NCI-H526 treated with DMSO at 0.1 percent for 48 hours (cell line): ENCODE measurements around the gene UNC5B.

Source experiments
- DNase-seq: peaks from one replicate; lab custom pipeline; 2025; lab: John Stamatoyannopoulos, UW

Gene UNC5B

DNA sequence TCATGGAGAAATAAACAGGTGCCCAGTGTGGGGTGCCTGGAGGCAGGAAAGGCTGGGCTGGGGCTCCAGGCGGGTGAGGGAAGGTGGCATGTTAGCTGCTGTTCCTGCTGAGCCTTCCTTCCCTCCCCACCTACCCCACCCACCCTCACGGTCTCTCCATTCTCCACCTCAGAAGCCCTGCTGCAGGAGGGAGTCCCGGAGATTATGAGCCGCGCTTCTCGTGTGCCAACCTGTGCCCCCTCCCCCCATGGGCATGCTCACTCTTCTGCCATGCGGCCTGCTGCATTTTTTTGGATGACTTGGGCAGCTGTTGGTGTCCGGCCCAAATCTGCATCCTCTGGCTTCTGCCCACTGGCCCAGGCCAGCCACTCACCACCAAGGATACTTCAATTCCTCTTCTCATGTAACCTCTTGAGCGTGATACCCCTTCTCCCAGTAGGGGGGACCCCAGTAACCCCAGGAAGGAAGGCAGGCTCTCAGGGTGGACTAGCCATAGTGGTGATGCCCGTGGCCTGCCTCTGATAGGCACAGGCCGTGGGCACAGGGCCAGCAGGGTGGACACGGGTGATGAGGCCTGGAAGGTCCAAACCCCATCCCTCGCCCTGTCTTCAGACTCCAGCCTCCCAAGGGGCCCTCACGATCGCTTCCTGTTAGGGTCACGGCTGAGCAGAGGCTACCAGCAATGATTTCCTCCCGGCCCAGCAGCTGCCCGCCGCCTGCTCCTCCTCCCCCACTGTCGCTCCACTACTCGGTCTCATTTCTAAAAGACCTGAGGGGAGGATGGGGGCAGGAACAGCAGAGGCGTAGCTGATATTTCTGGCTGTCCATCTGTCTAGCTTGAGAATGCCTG, 27.8 kb downstream of the UNC5B start:
- no peak for DNase-seq

DNA sequence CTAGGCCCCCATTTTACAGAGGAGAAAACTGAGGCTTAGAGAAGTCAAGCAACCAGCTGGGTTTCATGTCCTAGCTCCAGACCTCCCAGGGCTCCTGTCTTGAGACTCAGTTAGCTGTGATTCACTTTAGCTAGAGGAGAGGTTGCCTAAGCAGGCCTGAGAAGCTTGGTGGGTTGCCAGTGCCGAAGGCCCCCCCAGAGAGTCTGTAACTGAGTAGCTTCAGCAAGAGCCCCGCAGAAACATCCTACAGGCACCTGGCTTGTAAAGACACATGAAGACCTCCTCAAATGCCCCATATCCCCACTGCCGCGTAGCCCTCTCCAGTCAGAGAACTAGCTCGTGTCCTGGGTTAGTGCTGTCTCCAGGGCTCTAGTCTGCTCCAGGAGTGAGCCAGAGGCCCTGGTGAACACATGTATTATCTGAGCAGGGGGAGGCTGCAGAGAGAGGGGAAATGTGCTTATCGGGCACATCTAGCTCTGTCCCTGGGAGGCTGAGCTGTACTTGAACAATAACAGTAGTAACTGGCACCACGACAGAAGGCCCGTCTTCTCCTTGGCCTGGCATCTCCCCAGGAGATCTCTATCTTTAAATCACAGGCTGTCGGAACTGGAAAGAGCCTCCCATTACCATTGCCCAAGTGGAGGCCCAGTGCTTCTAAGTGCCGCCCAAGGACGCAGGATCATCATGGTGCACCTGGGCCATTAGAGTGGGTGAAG, 28.9 kb downstream of the UNC5B start:
- DNase-seq: no peak

DNA sequence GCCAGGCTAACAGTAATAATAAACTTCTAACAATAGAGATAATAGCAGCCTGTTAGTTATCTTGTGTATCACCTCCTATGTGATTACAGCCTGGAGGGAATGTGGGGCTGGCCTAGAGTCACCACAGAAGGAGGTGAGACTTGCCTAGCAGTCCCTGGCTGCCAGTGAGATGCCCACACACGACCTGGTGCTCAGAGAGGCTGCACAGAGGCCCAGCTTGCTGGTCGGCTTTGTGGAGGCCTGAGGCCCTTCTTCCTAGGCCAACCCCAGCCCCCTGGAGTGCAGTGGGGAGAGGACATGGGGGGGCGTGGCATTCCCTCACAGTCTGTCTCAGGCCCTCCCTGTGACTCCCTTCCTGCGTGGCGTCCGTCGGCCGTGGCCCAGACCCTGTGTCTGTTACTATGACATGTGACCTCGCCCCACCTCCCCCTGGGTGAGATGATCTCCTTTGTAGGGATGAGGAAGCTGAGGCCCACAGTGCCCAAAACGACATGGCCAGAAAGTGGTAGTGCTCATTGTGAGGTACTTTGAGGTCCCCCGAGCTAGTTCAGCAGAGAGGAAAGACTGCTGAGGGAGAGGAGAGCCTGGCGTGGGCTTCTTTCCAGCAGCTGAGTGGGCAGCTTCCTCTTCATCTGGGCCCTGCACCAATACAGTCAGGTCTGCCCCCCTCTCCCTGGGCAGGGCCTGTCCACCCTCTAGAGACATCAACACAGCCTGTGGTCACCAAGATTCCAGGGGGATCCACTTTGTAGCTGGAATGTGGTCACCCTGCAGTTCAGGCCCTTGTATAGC, 29.7 kb downstream of the UNC5B start:
- DNase-seq: no peak

DNA sequence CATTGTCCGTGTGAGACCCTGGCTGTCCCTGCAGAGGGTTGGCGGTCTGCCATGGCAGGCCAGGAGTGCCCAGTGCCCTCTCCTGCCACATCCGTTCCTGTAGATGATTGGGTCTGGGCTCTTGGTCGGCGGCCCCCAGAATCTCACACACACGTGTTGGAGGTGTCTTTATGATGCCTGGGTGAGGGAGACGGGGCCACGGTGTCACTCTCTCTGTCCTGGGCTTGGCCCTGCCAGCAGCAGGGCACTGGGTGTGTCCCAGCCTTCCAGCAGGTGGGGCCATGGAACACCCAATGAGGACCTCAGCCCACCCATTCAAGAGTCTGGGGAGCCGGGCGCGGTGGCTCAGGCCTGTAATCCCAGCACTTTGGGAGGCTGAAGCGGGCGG, 30.2 kb downstream of the UNC5B start:
- DNase-seq: no peak

DNA sequence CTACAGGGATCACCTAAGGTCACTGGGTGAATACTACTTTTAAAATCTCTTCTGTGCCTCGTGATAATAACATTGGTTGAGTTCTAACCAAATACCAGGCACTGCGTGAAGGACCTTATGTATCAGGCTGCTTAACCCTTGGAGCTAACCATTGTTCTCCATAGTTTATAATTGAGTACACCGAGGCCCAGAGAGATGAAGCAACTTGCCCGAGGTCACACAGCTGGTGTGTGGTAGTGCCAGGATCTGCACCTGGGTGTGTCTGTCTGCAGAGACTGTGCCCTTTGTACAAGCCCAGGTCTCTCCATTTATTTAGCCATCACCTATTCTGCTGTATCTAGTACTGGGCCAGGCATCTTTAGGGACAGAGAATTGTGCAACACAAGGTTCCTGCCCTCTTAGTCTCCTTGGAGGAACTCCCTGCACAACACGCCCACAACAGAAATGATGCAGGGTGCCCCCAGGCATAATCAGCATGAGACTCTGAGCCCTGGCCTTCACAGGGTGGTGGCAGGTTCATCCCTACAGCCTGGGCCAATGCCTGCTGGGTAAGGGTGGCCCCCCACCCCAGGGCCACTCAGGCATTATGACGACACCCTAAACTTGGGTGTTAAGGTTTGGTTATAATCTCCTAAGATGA, 31.5 kb downstream of the UNC5B start:
- no peak for DNase-seq

DNA sequence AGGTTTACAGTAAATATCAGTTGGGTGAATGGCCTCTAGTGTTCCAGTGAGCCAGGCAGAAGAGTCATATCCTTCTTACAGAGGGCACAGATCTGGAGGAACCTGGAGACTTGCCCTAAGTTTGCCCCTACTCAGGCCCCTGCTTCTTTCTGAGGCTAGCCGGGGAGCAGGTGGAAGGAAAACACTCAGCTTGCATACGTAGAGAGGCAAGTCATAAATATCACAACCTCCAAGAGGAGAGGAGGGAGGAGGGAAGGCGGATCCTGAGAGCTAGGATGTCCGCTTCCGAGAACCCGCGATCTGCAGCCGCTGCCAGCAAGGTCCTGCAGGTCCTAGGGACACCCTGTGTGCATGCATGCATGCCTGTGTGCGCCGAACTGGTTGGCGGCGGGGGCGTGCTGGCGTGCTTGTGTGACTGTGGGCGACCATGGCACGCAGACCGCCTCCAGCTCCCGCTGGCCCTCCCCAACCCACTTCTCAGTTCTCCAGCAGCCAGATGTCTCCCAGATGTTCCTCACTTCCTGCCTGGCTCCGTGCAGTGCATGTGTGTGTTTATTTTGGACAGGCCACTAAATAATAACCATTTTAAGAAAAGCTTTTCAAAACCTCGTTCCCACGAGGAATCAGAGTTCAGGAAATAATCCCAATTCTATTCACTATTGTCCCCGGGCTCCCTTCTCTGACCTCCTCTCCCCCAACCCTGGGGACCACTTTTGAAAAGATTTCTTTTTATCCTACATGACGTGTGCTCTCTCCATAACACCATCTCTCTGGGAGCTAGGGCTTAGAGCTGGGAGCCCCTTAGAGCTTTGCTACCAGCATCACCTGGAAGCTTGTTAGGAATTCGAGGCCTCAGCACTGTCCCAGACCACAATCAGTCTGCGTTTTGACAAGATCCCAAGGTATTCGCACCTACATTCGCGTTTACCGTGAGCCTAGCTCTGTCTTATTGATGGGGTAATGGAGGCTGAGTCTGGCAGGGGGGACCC, 32.4 kb downstream of the UNC5B start:
- DNase-seq: no peak

DNA sequence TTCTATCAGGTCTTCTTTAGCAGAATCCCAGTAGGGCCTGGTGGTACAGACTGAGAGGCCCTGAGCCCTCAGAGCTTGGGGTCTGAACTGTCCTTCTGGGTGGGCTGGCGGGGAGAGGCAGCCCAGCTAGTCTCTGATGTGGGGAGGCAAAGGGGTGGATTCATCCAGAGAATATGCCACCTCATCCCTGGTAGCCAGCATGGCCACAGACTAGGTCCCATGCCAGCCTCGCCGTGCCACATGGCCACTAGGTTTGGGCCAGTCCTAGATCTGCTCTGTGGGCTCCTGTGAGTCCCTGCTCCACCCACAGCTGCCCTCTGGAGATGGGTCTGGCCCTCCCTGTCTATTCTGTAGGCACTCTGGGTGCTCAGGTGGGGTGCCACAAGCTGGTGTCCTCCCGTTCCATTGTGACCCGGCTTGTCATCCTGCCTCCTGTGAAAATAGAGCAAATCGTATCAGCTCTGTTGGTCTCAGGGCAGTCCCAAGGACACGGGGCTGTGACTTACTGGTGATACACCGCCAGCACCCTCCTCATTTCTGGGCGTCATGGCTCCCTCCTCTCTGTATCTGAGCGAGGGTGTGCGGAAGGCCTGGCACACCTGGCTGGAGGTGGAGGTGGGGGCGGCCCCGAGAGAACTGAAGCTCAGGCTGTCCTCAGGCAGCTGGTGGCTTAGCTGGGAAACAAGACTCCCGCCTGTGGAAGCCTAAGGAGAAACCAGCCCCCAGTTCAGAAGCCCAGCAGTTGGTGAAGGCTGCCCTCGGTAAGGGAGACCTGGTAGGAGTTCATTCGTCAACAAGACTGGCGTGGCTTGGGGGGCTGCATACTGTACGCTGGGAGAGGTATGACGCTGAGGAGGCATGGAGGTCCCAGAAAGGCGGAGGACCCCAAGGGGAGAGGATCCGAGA, 33.3 kb downstream of the UNC5B start:
- DNase-seq: no peak

DNA sequence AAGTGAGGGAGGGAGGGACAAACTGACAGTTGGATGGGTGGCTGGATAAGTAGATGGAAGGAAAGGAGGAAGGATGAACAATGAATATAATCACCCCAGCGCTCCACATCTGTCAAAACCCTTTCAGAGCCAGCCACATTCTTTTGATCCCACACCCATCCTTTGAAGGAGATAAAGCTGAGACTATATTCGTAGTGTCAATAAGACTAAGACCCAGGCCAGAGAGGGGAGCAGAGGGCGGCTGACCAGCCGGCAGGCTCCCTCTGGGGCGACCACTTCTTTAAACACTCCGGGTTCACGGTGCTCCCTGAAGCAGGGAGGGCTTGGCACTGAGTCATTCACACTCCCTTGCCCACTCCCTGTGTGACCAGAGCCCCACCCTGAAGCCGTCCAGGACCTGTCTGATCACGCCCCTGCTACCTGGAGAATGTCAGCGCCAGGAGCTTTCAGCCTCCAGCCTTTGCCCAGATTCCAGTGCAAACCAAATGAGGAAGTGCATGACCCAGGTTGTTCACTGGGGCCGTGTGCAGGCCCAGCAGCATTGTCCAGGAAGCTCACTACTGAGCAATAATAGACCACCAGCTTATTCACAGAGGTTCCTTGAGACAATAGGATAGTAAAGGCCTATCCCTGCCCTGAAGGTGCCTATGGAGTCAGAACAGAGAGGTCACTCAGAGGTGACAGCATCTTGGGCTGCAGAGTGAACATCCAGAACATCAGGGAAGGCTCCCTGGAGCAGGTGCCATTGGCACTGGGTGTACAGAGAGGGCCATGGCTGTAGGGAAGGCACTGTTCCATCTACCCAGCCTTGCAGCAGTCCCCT, 34.4 kb downstream of the UNC5B start:
- DNase-seq: peak; percentile 13

DNA sequence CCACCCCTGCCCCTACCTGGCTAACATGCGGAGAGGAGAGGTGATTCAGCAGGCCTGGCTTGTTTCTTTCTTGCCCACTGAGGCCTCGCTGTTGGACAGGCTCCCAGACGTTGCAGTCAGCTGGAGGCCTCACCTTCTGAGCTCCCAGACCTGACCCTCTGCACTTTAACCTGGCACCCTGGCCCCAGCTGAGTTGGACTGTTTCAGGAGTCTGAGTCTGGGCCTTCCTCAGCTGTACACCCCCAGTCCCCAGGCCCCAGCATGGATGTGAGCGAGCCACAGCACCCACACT, 35.0 kb downstream of the UNC5B start:
- DNase-seq: no peak

DNA sequence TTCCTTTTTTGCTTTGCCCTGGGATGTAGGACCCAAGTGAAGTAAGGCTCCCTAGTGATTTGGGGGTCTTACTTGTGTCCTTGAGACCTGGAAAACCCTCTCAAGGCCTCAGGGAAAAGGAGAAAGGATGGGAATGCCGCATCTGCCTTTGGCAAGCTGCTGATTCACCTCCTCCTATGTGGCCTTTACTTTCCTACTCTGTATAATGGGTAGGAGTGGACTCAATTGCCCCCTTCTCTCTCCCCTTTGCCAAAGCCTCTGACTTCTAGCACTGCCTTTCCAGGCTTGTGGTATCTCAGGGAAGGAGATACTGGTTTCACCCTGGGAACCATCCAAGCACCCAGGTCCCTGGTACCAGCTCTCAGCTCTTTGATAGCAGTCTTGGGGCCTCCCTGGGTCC, 35.4 kb downstream of the UNC5B start:
- no peak for DNase-seq

DNA sequence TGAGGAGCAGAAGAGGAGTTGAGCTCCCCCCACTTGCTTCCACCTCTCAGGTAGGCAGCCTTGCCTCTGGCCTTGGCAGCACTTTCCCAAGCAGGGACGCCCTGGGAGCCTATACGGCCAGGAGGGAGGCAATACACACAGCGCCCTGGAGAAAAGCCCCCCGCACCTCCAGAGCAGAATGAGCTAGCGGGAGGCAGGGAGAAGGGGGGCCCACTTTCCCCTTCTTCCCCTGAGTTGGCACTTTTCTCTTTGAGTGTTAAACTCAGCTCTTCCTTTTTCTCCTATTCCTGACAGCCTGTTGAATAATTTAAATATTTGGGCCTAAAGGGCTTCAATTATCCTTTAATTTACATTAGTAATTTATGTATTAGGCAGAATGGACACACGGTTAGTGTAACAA, 35.8 kb downstream of the UNC5B start:
- DNase-seq: no peak

DNA sequence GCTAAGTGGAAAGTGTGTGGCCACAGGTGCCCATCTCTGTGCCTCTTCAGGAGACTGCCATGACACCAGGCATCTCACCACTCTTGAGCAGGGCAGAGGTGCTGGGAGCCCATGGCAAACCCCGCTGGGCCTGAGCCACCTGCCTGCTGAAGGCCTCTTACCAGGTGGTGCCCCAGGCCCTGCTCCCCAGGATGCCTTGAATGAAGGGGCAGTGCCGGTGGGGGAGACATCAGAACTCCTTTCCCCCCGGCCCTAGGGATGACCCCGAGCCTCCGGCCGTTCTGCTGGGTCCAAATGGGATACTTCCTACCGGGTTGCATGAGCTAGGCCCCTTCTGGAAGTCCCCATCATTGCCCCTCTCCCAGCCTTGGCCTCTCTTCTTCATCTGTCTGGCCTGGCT, 37.6 kb downstream of the UNC5B start:
- no peak for DNase-seq

DNA sequence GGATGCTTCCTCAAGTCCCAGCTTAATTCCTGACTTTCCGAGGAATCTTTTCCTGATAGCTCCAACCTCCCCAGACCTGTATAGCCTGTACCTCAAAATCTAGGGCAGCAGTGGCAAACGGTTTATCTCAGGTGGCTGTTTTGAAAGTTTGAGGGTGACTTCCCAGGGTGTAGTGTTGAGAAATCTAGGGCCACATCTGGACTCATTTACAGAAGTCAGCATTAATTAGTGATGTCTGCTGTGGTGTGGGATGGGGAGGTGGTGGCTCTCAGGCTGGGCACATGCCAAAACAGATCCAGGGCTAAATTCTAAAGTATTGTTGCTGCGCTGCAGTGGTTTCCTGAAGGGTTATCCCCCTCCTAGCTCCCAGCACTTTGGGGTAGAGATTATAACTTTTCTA, 38.0 kb downstream of the UNC5B start:
- no peak for DNase-seq

DNA sequence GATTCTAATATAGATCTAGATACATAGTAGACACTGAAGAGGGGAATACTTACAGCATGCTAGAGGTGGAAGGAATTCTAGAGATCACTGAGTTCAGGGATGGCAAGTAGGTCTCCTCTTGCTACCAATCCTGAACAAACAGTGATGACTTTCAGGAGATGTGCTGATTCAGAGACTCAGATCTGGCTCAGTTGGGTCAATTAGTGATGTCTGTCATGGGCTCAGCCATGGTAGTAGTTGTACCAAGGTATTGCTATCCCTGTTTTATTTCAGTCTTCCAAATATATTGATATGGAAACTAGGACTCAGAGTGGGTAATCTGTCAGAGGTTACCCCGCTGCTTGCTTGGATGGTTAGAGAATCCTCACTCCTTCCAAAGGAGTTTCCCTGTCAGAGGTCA, 38.5 kb downstream of the UNC5B start:
- no peak for DNase-seq

DNA sequence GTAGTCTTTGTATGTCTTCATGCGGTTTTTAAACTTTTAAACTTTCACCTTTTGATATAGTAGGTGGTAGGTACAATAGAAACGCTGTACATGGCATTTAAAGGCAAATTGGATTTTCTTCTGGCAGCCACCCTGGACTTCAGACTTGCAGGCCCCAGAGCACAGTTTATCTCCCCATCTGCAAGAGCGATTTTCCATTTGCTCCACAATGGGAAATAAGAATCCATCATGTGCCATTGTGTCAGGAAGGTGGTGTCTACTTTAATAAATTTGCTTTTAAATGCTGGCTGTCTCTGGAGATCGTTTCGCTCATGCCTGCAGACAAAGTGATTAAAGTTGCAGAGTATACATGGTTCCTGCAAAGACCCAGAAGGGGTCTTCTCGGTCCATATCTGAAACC, 38.9 kb downstream of the UNC5B start:
- peak; percentile 5 for DNase-seq

DNA sequence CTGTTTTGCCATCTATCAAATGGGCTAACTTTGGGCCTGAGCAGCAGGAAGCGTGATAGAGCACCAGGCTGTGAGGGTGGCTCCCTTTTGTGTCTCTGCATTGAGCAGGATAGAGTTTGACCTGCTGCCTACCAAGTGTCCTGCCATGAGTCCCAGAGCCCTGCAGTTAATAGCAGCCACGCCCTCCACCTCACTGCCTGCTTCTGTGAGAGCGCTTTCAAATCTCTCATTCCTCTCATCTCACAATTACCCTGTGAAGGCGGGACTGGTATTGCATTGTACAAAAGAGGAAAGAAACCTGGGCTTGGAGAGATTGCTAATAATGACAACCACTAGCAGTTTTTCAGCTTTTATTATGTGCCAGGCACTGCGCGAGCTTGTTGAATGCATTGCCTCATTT, 39.9 kb downstream of the UNC5B start:
- peak; percentile 28 for DNase-seq

DNA sequence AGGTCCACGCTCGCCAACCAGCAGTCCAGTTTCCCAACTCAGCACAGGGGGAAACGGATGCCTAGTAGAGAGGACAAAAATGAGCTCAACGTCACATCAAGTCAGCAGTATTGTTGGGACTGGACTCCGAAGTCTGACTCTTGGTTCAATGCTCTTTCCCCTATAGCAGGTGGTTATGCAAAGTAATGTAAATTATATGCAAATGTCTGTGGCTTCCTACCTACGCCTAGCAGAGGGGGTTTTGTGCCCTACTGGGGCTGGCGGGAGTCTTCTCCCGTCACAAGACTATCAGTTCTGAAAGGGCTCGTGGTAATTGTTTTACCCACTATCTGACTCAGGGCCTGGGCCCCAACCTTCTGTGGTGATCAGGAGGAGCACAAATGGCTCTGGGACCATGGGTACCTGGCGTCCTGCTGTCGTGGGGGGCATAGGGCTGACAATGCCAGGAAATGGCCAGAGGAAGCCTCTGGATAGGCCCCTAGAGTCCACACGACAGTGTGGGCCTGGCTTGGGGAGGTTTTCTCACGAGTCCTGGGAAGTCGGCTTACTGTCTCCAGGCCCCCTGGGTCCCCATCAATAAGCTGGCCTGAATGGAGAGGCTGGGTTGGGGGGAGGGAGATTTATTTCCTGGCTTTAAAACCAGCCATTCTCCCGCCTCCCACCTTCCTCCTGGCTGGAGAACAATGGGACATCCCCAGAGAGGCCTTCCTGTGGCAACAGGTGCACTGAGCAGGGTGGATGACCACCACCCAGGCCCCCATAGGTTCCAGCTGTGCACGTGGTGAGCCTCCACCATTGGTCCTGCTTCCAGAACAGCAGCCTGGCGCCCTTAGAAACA, 41.8 kb downstream of the UNC5B start:
- DNase-seq: peak; percentile 96

DNA sequence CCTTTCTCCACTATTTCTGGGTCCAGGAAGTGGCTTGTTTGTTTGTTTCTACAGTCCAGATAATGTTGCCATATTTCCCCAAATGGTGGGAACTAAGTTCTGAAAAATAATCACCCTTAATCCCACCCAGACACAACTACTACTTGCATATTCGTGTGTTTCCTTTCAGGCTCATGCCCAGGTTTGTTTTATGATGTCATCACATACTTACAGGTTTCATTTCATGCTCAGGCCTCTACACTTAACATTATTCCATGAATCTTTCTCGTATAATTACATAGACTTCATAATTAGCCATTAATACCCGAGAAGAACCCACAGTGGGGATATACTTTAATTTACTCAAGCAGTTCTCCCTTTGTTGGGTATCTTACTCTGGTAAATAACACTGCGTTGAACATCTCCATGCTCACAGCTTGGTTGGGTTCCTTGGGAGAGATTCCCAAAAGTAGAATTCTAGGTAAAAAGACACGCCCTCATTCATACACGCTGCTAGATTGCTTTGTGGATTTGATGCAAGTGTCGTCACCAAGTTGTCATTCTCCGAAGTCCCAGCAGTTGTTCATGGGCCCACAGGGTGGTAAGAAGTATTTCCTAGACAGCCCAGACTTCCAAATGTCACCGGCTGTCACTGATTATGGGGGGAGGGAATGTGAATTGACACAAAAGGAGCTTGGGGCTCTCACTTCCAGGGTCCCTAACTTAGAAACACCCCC, 42.6 kb downstream of the UNC5B start:
- no peak for DNase-seq
